CD4-positive, alpha-beta T cell treated with Interleukin-12 subunit alpha and Interleukin-12 subunit beta, for 1 hour (primary cell): ENCODE data around the gene CIZ1.
"Not testable (repeated sequence)": the region's sequence is repeated elsewhere in the genome, so short reads cannot be mapped to it uniquely, and the experiment has no call there.

Experiments used
- DNase-seq: peaks from one replicate; pipeline ENCODE4 v3.0.0-alpha.2; 2020

Gene CIZ1

DNA sequence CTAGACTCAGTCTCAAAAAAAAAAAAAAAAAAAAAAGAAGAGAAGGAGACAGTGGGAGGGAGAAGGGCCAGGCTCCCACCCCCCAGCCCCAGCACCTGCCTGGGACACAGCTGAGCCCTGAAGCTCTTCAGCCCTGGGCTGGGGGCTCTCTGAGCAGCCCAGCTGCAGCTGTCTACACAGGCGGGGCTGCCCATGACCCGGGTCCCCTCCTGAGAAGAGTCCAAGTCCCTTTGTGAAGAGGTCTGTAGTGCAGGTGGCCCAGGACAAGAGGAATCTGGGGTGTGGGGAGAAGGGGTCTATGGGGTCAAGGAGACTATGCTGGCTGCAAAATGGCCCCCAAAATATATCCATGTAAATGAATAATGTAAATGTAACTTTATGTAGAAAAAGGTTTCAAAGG lies 48.8 kb downstream of the CIZ1 start:
- DNase-seq = no peak

- no peak for DNase-seq
These were observed 49.3 kb downstream of the CIZ1 start for GRCh38 chr9:128142061-128142460.

DNA sequence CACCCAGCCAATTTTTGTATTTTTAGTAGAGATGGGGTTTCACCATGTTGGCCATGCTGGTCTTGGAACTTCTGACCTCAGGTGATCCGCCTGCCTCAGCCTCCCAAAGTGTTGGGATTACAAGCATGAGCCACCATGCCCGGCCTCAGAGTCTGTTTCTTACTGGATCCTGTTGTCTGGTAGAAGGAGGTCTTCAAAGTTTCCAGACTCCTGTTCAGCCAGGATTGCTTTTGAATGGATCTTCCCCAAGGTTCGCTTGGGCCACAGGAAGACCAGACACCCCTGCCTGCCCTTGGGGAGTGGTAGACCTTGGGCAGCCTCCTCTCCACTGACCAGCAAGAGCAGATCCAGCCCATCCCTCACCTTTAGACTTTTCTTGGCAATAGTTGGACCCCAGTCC lies 49.8 kb downstream of the CIZ1 start:
- DNase-seq = no peak

- no peak for DNase-seq
These were observed 51.8 kb downstream of the CIZ1 start for GRCh38 chr9:128139621-128140020.

GRCh38 chr9:128138001-128138400 lies 53.4 kb downstream of the CIZ1 start:
- no peak for DNase-seq

DNA sequence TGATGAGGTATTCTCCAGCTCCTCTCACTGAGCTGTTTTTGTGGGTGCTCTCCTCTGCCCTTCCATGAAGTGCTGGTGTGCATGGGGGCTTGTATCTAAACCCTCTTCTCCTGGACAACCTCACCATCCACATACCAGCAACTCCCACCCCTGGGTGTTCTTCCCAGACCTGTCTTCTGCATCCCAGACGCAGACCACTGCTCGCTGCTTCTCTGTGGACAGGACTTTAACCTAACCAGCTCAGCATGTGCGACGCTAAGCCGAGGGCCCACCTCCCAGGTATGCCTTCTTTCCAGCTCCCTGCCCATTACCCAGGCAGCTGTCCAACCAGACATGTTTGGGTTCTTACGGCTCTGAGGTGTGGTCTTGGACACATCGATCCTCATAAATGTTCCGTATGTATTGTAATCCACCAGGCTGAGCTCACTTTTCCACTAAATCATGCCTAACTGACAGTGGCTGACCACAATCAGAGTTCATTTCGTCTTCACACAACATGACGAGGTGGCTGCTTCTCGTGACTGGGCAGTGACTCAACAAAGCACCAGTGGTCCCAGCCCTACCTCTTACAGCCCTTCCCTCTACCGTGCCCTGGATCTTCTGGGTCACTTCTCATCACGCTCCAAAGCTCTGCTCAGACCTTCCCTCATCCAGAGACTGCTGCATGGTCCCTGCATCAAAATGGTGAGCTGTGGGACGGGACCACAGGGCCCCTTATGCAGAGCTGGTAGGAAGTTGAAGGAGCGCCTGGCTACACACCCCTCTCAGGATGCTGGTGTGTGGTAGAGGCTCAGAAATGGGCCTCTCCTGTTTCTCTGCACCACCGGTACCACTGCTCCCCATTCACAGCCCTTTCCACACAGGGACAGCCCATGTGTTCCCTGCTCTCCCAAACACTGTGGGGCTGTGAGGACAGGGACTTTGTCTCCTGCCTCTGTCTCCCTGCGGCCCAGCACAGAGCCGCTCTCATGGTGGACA lies 54.3 kb downstream of the CIZ1 start:
- DNase-seq = no peak

DNA sequence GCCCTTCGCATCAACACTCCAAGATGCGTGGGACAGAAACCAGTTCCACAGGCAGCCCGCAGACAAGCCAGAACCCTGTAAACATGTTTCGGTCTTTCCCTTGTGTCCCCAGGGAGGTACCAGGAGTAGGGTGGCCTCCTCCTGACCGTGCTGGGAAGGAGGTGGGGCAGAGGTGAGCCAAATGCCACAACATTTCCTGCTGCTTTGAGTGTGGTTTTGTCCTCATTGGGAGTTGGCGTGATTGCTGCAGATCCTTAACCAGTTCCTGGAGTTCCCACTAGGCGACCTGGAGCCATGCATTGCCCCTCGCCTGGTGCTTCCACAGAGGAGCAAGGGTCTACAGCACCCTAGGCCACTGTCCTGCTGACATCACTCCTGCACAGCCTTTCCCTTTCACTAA lies 55.8 kb downstream of the CIZ1 start:
- not testable (repeated sequence) for DNase-seq

- not testable (repeated sequence) for DNase-seq
These were observed 59.2 kb downstream of the CIZ1 start for GRCh38 chr9:128132139-128132538.

DNA sequence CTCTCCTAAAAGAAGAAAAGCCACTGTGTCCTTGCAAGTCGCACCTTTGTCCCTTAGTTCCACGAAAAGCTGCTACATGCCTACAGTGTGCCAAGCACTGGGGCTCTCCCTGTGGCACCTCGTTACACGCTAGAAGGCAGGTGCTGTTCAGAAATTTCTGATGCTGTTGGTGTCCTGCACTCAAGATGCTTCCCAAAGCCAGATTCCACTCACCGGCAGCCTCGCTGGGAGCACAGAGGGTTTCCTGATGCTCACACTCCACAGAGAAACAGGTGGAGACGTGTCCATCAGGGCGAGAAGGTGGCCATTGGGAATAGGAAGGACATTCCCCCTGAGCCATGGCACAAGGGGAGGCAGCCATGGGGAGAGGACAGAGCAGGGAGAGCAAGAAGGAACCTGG lies 60.0 kb downstream of the CIZ1 start:
- DNase-seq = not testable (repeated sequence)

DNA sequence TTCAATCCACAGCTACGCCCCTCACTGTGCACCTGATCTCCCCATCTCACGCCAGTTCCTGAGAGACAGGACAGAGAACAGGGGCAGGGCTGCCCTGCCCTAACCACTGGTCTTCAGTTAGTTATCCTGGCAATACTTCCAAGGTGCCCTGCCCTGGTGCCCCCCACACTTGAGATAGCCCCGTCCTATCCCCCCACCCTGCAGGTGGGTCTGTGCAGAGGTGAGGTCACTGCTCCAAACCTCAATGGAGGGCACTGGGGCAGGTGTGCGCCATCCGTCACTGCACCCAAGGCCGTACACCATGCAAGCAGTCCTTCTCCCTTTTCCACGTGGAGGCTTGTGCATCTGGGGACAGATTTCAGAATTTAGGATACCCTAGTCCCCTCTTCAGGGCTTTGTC lies 60.7 kb downstream of the CIZ1 start:
- DNase-seq = not testable (repeated sequence)

DNA sequence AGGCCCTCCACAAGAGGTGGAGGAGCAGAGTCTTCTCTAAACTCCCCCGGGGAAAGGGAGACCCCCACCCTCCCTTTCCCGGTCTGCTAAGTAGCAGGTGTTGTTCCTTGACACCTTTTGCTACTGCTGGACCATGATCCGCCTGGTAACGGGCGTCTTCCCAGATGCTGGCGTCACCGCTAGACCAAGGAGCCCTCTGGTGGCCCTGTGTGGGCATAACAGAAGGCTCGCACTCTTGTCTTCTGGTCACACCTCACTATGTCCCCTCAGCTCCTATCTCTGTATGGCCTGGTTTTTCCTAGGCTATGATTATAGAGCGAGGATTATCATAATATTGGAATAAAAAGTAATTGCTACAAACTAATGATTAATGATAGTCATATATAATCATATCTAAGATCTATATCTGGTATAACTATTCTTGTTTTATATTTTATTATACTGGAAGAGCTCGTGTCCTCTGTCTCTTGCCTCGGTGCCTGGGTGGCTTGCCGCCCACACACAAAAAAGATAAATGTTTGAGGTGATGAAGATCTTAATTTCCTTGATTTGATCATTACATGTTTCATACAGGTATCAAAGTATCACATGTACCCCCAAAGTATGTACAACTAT lies 61.3 kb downstream of the CIZ1 start:
- peak; percentile 65 for DNase-seq

DNA sequence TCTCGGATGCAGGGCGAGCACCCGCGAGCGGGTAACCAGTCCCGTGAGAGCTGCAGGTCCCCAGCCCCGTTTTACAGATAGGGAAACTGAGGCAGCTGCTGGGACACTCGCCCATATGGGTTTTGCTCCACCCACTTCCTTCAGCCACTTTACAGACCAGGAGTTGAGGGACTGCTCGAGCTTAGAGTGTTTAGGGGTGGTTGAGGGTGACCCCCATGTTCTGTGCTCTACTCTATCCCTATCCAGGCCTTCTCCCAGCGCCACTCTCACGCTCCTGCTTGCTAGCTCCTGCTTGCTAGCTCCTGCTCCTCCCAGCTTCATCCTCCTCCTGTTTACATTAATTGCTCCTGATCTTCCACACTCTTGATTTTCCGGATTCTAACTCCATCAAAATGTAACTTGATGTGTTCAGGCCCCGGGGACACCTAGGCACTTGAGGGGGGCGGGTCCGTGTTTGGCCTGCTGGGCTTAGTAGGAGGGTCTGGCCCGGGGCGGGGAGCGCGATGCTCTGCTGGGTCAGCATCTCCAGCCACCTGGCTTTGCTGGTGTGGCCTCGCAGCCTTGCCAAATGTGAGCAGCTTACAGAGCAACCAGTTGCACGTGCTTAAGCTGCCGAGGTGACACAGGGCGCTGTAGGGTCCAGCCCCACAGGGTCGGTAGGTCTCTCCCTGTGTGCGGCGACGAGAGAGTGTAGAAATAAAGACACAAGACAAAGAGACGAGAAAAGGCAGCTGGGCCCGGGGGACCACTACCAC lies 62.4 kb downstream of the CIZ1 start:
- DNase-seq = no peak

DNA sequence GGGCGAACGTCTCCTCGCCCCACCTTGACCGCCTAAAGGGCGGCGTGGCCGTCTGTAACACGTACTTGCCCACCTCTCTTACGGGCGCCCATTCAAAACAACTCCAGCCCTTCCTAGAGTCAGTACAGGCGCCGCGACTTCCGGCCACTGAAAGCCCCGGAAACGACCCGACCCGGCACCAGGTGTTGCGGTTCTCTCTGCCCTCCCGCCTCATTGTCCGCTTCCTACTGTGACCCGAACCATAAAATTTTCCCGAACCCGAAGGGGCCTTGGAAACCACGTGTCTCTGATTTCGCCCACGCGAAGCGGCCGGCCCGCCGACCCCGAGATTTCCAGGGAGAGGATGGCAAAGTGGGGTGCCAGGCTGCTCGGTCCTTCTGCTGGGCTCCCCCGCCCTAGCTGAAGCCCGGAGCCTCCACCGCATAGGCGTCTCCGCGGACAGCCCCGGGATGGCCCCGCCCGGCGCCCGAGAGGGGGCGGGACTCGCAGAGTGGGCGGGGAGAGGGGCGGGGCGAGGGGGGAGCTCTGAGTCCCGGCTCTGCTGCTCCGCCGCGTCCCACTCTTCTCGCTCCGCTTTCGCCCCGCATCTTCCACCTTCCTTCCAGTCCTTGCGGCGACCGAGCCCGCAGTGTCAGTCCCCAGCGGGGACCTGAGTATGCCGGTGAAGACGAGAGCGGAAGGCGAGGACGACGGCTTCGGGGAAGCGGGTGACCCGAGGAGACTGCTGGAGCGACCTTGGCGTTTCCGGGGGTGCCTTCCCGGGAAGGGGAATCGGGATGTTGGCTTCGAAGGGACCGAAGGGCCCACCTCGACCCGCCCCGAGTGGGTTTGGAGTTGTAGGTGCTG lies 63.2 kb downstream of the CIZ1 start:
- DNase-seq = peak; percentile 91

DNA sequence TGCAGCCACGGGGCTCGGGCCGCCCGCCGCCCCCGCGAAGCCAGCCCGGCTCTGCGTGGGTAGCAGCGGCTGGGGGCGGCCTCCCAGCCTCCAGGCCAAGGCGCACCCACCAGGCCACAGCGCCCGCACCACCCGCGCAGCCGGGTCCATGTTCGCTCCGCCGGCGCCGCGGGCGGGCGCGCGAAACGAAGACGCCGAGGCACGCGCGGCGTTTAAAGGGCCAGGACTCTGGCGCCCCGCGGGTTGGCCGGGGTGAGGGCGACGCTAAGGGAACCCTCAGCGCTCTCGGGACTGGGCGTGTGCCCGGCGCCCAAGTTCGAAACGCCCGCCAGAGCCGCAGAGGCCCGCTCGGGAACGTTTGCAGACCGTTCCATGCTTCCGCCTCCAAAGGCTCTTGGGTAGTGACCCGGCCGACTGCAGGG lies 63.8 kb downstream of the CIZ1 start, which contains the start of gene PTGES2:
PTGES2 (minus strand) TSS at position 162 of the 422 bp plus-strand sequence; CDS start at position 150, 12 bp downstream.
- DNase-seq = peak; percentile 86

DNA sequence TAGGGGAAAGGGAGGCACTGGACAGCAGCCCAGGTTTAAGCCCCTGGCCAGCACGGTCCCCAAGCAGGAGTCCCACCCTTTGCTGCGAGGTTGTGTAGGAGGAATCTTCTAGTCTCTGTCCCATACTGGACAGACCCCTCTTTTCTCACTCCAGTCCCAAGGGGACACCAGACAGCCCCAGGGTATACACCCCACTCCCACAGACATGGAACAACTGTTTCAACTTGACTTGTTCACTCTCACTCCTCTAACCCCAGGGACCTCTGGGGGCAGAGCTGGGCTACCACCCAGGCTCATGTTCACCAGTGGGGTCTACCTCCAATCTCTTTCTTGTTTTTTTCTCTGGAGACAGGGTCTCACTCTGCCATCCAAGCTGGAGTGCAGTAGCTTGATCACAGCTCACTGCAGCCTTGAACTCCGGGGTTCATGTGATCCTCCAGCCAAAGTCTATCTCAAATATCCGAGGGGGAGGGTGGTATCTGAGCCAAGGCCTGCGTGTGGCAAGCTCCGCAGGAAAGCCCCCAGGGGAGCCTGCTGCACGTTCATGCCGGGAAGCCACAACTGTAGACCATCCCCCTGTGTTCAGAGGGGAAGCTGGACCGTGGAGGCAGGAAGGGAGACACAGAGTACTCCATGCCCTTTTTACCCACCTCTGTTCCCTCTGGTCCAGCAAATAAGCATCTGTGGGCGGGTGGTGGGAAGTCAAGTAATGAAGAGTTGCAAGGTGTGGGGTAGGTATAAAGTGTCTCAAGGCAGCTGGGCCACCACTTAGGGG lies 65.6 kb downstream of the CIZ1 start:
- no peak for DNase-seq

DNA sequence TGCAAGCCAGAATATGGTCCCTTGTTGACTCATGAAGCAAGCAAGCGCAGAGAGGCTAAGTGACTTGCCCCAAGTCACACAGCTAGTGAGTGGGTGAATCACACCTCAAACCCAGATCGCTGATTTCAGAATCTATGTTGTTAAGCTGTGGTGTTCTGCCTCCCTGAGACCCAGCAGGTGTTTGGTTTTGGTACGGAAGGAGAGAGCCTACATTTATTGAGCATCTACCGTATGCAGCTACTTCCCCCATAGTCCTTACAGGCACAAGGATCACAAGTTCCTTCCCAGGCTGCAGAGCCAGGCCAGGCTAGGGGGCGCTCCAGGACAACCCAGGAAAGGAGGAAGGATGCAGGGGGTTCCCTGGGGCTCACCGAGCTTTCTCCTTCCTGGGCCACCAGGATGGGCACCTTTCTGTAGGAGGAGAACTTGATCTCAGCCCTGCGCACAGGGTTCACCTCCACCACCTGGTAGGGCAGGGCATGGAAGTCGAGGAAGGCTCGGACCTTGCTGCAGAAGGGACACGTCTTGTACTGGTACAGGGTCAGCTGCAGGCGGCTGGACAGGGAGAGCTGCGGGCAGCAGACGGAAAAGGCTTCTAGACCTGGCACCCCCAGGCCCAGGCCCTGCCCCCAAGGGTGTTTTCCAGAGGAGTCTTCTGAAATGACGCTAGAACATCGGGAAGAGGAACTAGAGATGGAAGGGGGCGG lies 66.3 kb downstream of the CIZ1 start:
- peak; percentile 50 for DNase-seq

GRCh38 chr9:128124451-128124850 lies 66.9 kb downstream of the CIZ1 start:
- DNase-seq = no peak

DNA sequence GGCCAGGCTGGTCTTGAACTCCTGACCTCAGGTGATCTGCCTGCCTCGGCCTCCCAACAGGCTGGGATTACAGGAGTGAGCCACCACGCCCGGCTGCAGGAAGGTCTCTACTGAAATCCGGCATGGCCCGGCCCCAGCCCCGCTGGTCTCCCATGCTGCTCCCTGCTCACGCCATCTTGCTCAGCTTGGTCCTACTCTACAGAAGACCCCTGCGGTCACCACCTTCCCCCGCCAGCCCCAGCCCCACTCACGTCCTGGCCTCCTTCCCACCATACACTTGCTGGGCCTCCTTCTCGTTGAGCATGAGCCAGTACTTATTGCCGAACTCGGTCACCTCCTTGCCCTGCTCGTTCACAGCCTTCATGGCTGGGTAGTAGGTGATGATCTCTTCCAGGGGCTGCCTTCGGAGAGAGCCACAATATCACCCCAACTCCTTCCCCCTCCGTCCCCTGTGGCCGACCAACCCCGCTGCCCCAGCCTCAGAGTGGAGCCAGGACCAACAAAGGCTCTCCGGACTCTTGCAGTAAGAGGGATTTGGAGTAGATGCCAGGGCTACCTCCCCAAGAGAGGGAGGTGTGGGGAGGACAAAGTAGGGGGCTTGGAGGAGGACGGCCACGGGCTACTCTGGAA lies 67.8 kb downstream of the CIZ1 start:
- no peak for DNase-seq

DNA sequence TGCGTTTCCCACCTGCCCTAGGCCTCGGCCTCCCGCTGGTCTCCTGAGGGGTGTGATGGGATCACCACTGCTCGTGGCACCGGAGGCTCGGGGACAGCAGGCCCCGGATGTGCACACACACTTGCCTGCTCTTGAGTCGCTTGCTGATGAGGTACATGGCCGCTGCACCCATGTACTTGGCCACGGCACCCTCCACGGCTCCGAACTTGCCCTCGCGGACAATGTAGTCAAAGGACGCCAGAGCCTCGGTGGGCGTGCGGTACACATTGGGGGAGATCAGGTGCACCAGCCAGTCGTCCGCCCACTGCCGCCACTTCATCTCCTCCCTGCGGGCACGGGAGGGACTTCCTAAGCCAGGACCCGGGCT lies 68.6 kb downstream of the CIZ1 start:
- DNase-seq = no peak
